Hypothalamus (tissue), 51 donors: ENCODE data around the gene SLC9C2.
"Not testable (repeated sequence)": the region's sequence is repeated elsewhere in the genome, so short reads cannot be mapped to it uniquely, and the experiment has no call there.

ENCODE experiments used
- DNase-seq, 51 donors: peaks; one replicate each; lab custom pipeline; 2025; lab: John Stamatoyannopoulos, UW

The SLC9C2 gene

GRCh38 chr1:173590557-173590956 lies 12.3 kb downstream of the SLC9C2 start:
- DNase-seq: no peak

- DNase-seq: no peak
These were observed 21.3 kb downstream of the SLC9C2 start for GRCh38 chr1:173581383-173582079.

- no peak for DNase-seq
These were observed 22.2 kb downstream of the SLC9C2 start for GRCh38 chr1:173580658-173581057.

DNA sequence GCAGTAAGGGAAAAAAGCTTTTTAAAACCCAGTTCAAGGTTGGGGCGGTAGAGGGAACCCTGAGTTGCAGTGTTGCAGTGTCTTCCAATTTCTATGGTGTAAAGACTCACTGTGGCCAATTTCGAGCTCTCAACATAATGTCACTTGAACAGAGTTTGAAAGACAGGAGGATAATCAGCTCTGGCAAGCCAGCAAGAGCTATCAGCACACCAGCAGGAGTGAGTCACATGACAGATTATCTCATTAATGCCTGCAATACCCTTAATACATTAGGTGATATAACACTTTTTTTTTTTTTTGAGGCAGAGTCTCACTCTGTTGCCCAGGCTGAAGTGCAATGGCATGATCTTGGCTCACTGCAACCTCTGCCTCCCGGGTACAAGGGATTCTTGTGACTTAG lies 22.8 kb downstream of the SLC9C2 start:
- DNase-seq: no peak

GRCh38 chr1:173573596-173573995 lies 29.3 kb downstream of the SLC9C2 start:
- no peak for DNase-seq

DNA sequence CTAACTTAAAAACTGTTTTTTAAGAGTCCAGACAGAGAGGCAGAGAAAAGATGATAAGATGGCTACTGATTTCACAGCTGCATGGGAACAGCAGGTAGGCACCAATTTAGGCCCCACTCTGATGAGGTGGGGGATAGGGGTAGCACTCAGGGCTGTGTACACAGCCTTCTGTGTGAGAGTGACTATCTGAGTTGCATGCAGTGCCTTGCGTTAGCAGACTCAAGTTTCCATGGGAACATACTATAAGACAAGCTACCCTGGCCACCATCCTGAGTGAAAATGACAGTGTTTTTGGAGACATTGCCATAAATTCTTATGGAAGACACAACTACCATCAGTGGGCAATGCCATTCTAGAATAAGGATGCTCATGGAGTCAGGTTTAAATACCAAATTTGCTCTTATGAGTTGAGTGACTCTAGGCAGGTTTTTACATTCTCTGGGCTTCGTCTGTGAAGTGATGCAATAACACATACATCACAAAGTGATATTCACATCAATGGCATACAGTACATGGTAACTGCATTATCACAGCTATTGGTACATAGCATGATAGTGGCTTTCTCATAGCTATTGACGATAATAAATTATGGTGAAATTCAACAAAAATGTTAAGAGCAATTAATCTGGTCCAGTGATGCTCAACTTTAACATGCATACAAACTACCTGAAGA lies 30.5 kb downstream of the SLC9C2 start:
- DNase-seq: no peak

- DNase-seq: no peak
These were observed 32.4 kb downstream of the SLC9C2 start for GRCh38 chr1:173570370-173571007.

GRCh38 chr1:173568483-173568882 lies 34.4 kb downstream of the SLC9C2 start:
- DNase-seq: no peak

- DNase-seq: not testable (repeated sequence)
These were observed 39.0 kb downstream of the SLC9C2 start for GRCh38 chr1:173563846-173564245.

DNA sequence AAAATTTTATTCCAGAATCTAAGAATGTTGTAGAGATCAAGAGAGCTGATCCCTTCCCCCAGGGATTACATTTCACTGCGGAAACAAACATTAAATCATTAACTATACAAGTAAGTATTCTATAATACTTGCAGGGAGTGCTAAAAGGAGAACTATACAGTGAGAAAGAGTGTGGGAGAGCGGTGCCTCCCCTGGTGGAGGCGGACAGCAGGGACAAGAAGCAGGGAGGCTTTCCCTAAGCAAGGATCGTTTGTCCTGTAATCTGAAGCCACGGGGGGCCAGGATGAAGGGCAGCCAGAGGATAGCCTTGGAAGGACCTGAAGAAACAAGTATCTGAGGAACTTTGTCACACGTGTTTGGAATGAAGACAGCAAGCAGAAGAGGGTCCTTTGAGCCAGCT lies 40.1 kb downstream of the SLC9C2 start:
- DNase-seq: no peak

GRCh38 chr1:173561263-173561662 lies 41.6 kb downstream of the SLC9C2 start:
- DNase-seq: no peak

DNA sequence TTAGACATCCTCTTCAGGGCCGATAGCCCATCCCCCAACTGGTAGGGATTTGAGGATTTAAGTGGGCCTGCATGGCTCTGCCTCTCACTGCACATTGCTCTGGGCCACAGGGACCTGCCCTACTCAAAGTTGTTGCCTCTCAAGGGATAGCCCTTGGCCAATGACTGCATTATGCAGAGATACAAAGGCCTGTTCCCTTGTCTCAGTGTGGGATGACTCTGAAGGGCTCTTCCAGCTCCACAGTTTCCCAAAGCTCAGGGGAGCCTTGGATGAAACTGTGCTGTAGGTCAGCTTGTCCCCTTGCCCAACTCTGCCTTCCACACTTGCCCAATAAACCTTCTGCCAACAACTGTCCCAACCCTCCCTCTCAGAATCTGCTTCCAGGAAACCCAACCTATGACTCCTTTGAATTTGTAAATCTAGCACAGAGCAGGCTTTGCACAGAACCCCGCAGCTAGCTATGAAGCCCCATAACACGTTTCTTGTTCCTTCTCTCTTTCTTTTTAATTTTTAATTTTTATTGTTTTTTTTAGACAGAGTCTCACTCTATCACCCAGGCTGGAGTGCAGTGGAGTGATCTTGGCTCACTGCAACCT lies 42.5 kb downstream of the SLC9C2 start:
- peak in 1 of 51 donors; percentile 1 for DNase-seq

- no peak for DNase-seq
These were observed 47.1 kb downstream of the SLC9C2 start for GRCh38 chr1:173555651-173556305.

DNA sequence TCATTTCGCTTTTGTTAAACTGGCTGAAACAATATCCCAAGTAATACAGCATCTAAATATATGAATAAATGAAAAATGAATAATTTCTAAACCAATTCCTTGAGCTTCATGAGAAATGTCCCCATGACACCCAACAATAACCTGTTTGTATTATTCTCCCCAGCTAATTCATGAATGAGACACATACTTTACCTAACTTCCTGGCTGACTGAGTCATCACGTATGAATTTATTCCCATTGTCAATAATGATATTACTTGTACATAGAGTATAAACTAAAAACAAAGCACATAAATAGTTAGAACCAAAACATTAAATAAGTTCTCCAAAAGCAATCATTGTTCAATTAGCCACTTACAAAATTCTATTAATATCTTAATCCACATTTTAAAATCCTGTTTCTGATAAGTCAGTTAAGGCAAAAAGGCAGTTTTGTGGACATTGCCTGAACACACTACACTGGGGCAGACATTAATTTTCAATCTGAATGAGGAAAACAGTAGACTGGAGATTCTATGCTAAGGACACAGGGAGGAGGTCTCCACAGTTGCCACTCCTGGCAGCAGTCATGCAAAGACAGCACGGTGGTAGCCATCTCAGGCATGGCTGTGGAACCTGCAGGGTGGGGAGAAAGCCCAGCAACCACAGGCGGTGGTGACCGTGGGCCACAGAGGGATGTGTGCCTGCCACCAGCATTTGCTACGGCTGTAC lies 48.2 kb downstream of the SLC9C2 start:
- no peak for DNase-seq

- DNase-seq: no peak
These were observed 48.8 kb downstream of the SLC9C2 start for GRCh38 chr1:173554089-173554488.

DNA sequence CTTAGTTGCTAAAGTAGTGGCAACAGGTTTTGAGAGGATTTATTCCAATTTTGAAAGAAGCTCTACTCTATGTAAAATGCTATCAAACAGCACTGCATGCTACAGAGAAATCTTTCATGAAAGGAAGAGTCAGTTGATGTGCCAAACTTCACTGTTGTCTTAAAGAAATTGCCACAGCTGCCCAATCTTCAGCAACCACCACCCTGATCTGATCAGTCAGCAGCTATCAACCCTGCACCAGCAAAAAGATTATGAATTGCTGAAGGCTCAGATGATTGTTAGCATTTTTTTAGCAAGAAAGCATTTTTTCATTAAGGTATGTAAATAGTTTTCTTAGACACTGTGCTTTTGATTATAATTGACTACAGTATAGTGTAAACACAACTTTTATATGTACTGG lies 49.6 kb downstream of the SLC9C2 start:
- no peak for DNase-seq

GRCh38 chr1:173551699-173552098 lies 51.2 kb downstream of the SLC9C2 start:
- no peak for DNase-seq

DNA sequence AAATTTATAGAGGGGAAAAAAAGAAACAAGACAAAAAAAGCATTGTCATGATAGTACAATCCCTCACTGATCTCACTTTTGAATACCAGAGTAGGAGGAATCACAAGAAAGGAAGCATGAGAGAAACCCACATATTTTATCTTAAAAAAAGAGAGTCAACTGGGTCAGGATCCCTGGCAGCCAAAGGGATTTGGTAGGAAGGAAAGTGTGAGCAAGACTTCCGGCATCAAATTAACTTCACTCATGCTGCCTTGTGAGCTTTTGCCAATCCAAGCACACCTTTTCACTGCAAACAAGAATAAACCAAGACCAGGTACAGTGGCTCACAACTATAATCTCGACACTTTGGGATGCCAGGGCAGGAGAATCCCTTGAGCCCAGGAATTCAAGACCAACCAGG lies 53.1 kb downstream of the SLC9C2 start:
- DNase-seq: no peak

DNA sequence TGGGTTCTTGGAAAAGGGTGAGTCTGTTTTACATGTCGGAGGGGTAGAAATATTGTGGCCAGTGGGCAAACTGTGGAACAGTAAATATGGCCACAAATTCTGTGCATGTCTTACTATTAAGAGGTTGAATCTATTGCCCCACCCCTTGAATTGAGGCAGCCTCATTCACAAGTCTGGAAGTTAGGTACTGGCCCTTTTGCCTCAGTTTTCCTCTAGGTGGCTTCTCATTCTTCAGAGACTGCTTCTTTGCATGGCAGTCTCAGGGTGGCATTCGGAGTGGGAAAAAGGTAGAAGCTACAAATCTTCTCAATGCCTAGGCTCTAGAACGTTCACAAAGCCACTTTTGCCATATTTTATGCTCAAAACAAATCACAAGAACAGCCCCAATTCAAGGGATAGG lies 57.2 kb downstream of the SLC9C2 start:
- DNase-seq: no peak

DNA sequence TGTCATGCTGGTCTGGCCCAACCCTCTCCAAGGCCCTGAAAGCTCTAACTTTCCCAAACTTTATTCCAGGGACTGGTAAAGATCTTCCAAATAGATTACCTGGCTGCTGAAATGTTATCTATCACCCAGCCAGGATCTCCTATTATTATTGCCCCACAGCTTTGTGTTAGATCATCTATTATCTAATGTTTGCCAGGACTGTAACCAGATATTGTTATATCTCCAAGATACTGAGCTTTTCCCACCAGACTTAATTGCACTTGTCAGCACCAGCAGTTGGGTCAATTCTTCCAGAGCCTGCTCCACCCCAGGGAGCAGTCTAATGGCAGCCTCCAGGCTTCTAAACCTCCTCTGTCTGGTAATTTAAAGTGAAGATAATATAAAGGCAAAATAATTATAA lies 66.6 kb downstream of the SLC9C2 start:
- DNase-seq: no peak
